ENCODE measurements around the gene FGB. TPM values are rescaled to one million over a fixed set of nuclear protein-coding genes. Genes with fewer than 3 reads are reported as not detected.

The FGB gene
- total and polyA plus RNA-seq, 9 of the 15 experiments (the other 6 are each of a cell fraction or from before 2014, with no cell fraction given) = 0.07 to 1.9 (median 0.13) TPM; not detected in 6

GRCh38 chr4:154559494-154560418, 3.1 kb upstream of the FGB start (continued):
- TF ChIP-seq REST (IDR thresholded peaks at IDR 0.05; ENCODE audit: borderline replicate concordance) (peak; percentile 67), REST (CRISPR knock-in tag; IDR thresholded peaks at IDR 0.05; ENCODE audit: low read depth) (no peak), MITF (IDR thresholded peaks at IDR 0.05) (no peak), PHB2 (IDR thresholded peaks at IDR 0.05; ENCODE audit: low read depth) (no peak), MAX (CRISPR knock-in tag; IDR thresholded peaks at IDR 0.05) (no peak), USF2 (CRISPR knock-in tag; IDR thresholded peaks at IDR 0.05) (no peak), HNRNPL (IDR thresholded peaks at IDR 0.05; ENCODE audit: low read depth, low read length) (no peak), CBX3 (IDR thresholded peaks at IDR 0.05; ENCODE audit: borderline replicate concordance in 1 of 2, low read length in 2 of 2) (0 out of 3 replicates have a peak, but pooled peaks of 1 of the 2 experiments have one; percentile 43), ZNF444 (CRISPR knock-in tag; IDR thresholded peaks at IDR 0.05) (no peak), CC2D1A (IDR thresholded peaks at IDR 0.05) (0 out of 2 replicates have a peak, but pooled peaks have one; percentile 42)

All from K562 (cell line).